Measurements from ENCODE around the gene CCSER1. TPM values are rescaled to one million over a fixed set of nuclear protein-coding genes. Genes with fewer than 3 reads are reported as not detected.
A peak's percentile ranks its signal among the peaks of the same experiment; 100 is the strongest.

CCSER1 gene
- total and polyA plus RNA-seq, 2 donors (not counting 1 experiment from before 2014, with no cell fraction given): under 0.01 TPM; not detected in 1

GRCh38 chr4:90766837-90767236, 639.6 kb downstream of the CCSER1 start:
- no peaks in the 10 kb centered on the region for H3K36me3 ChIP-seq (ENCODE audit: control insufficient read depth, insufficient read depth, low read length)

GRCh38 chr4:90769251-90769650, 642.1 kb downstream of the CCSER1 start:
- TF ChIP-seq CTCF (conservative IDR thresholded peaks at IDR 0.05 in 1 of 2, IDR thresholded peaks at IDR 0.05 in 1 of 2; ENCODE audit: low read depth in 1 of 2, low read length in 2 of 2): no peak
- no peak for TF ChIP-seq EZH2 (IDR thresholded peaks at IDR 0.05; ENCODE audit: low read length, missing control alignments)
- Histone ChIP-seq H3K9me3 (ENCODE audit: control insufficient read depth, insufficient read depth, low read depth, low read length) (no peaks in the 10 kb centered on the region), H3K4me1 (ENCODE audit: control insufficient read depth, extremely low read depth, insufficient read depth, low read length) (no peaks in the 10 kb centered on the region), H3K27ac (ENCODE audit: insufficient read depth, low read length) (no peak overlapping the region), H3K9ac (ENCODE audit: insufficient read depth, low read length) (no peak overlapping the region), H4K20me1 (ENCODE audit: control insufficient read depth, extremely low read depth, insufficient read depth, low read length) (no peaks in the 10 kb centered on the region), H3K4me2 (ENCODE audit: extremely low read depth, insufficient read depth, low read length) (no peak overlapping the region), H3K4me3 (replicated peaks in 1 of 4; ENCODE audit: control extremely low read depth in 1 of 4, insufficient read depth in 1 of 4, low read depth in 3 of 4, low read length in 4 of 4) (no peak overlapping the region), H2AFZ (ENCODE audit: low read length) (no peak overlapping the region), H3K79me2 (ENCODE audit: control insufficient read depth, insufficient read depth, low read length) (no peaks in the 10 kb centered on the region), H3K36me3 (ENCODE audit: control insufficient read depth, insufficient read depth, low read length) (no peaks in the 10 kb centered on the region), H3K27me3 (ENCODE audit: control insufficient read depth, insufficient read depth, low read length) (no peaks in the 10 kb centered on the region)
- peak in 1 of 2 donors; percentile 7 for DNase-seq (ENCODE audit: low read depth in 2 of 2)

More at GRCh38 chr4:90766837-90767236, 639.6 kb downstream of the CCSER1 start:
- no peaks in the 10 kb centered on the region for H3K9me3 ChIP-seq (ENCODE audit: control insufficient read depth, insufficient read depth, low read depth, low read length)
- DNase-seq (ENCODE audit: low read depth in 2 of 2): no peak
- no peaks in the 10 kb centered on the region for H3K79me2 ChIP-seq (ENCODE audit: control insufficient read depth, insufficient read depth, low read length)
- TF ChIP-seq CTCF (conservative IDR thresholded peaks at IDR 0.05 in 1 of 2, IDR thresholded peaks at IDR 0.05 in 1 of 2; ENCODE audit: low read depth in 1 of 2, low read length in 2 of 2) (no peak), EZH2 (IDR thresholded peaks at IDR 0.05; ENCODE audit: low read length, missing control alignments) (no peak)
- no peak overlapping the region for H3K4me3 ChIP-seq (replicated peaks in 1 of 4; ENCODE audit: control extremely low read depth in 1 of 4, insufficient read depth in 1 of 4, low read depth in 3 of 4, low read length in 4 of 4)
- H3K4me2 ChIP-seq (ENCODE audit: extremely low read depth, insufficient read depth, low read length): no peak overlapping the region
- H4K20me1 ChIP-seq (ENCODE audit: control insufficient read depth, extremely low read depth, insufficient read depth, low read length): no peaks in the 10 kb centered on the region
- H3K27ac ChIP-seq (ENCODE audit: insufficient read depth, low read length): no peak overlapping the region
- H3K4me1 ChIP-seq (ENCODE audit: control insufficient read depth, extremely low read depth, insufficient read depth, low read length): no peaks in the 10 kb centered on the region
- no peaks in the 10 kb centered on the region for H3K27me3 ChIP-seq (ENCODE audit: control insufficient read depth, insufficient read depth, low read length)
- no peak overlapping the region for H2AFZ ChIP-seq (ENCODE audit: low read length)
- no peak overlapping the region for H3K9ac ChIP-seq (ENCODE audit: insufficient read depth, low read length)

- Histone ChIP-seq H3K79me2 (ENCODE audit: control insufficient read depth, insufficient read depth, low read length) (no peaks in the 10 kb centered on the region), H3K27ac (ENCODE audit: insufficient read depth, low read length) (no peak overlapping the region), H3K4me1 (ENCODE audit: control insufficient read depth, extremely low read depth, insufficient read depth, low read length) (no peaks in the 10 kb centered on the region), H2AFZ (ENCODE audit: low read length) (no peak overlapping the region), H3K27me3 (ENCODE audit: control insufficient read depth, insufficient read depth, low read length) (no peaks in the 10 kb centered on the region), H3K9me3 (ENCODE audit: control insufficient read depth, insufficient read depth, low read depth, low read length) (no peaks in the 10 kb centered on the region), H3K4me3 (replicated peaks in 1 of 4; ENCODE audit: control extremely low read depth in 1 of 4, insufficient read depth in 1 of 4, low read depth in 3 of 4, low read length in 4 of 4) (no peak overlapping the region), H3K4me2 (ENCODE audit: extremely low read depth, insufficient read depth, low read length) (no peak overlapping the region), H4K20me1 (ENCODE audit: control insufficient read depth, extremely low read depth, insufficient read depth, low read length) (no peaks in the 10 kb centered on the region), H3K9ac (ENCODE audit: insufficient read depth, low read length) (no peak overlapping the region), H3K36me3 (ENCODE audit: control insufficient read depth, insufficient read depth, low read length) (no peaks in the 10 kb centered on the region)
- no peak for DNase-seq (ENCODE audit: low read depth in 2 of 2)
- TF ChIP-seq CTCF (conservative IDR thresholded peaks at IDR 0.05 in 1 of 2, IDR thresholded peaks at IDR 0.05 in 1 of 2; ENCODE audit: low read depth in 1 of 2, low read length in 2 of 2) (no peak), EZH2 (IDR thresholded peaks at IDR 0.05; ENCODE audit: low read length, missing control alignments) (no peak)
Measured at GRCh38 chr4:90780193-90780592, 653.0 kb downstream of the CCSER1 start.

Measured in fibroblast of lung (primary cell).